SK-N-SH treated with all-trans-retinoic acid at 6 μM for 48 hours (cell line): ENCODE data around the gene KCNK3.
"Not testable (repeated sequence)": the region's sequence is repeated elsewhere in the genome, so short reads cannot be mapped to it uniquely, and the experiment has no call there.

ENCODE experiments used
- ATAC-seq: fragments of 200-7000 bp; cut with Tn5 transposase; 3 replicates; pipeline ENCODE4 v1.9.1; 2020; ENCODE audit warnings: mild to moderate bottlenecking, moderate library complexity
- ARNTL ChIP-seq: fragments of 450-650 bp; formaldehyde crosslinking; IDR thresholded peaks from 2 replicates; pipeline ENCODE4 v1.5.0; 2020; ENCODE audit warnings: low read depth, mild to moderate bottlenecking, moderate library complexity, borderline replicate concordance
- BACH2 ChIP-seq: fragments of 250-450 bp; sonication (Bioruptor Pico); IDR thresholded peaks from 2 replicates; pipeline ENCODE4 v1.9.0; 2021; ENCODE audit warnings: mild to moderate bottlenecking, borderline replicate concordance
- ESRRG ChIP-seq: fragments of 250-450 bp; sonication (Bioruptor Pico); IDR thresholded peaks from 2 replicates; pipeline ENCODE4 v1.6.1; 2021; ENCODE audit warnings: mild to moderate bottlenecking
- OSR1 ChIP-seq: fragments of 250-450 bp; sonication (Bioruptor Pico); IDR thresholded peaks from 2 replicates; pipeline ENCODE4 v1.8.0; 2022; ENCODE audit warnings: moderate library complexity, mild to moderate bottlenecking, inconsistent platforms
- PATZ1 ChIP-seq: fragments of 250-450 bp; sonication (Bioruptor Pico); IDR thresholded peaks from 2 replicates; pipeline ENCODE4 v1.8.0; 2020; ENCODE audit warnings: mild to moderate bottlenecking, moderate library complexity, borderline replicate concordance
- POU6F1 ChIP-seq: fragments of 250-450 bp; sonication (Bioruptor Pico); IDR thresholded peaks from 2 replicates; pipeline ENCODE4 v1.8.0; 2021; ENCODE audit warnings: low read depth, mild to moderate bottlenecking, moderate library complexity, borderline replicate concordance
- PPARA ChIP-seq: fragments of 250-450 bp; sonication (Bioruptor Pico); IDR thresholded peaks from 2 replicates; pipeline ENCODE4 v1.5.0; 2020; ENCODE audit warnings: mild to moderate bottlenecking, borderline replicate concordance
- SNAI2 ChIP-seq: fragments of 250-450 bp; sonication (Bioruptor Pico); IDR thresholded peaks from 2 replicates; pipeline ENCODE4 v1.5.0; 2020; ENCODE audit warnings: mild to moderate bottlenecking, moderate library complexity
- TCF4 ChIP-seq: fragments of 250-450 bp; sonication (Bioruptor Pico); IDR thresholded peaks from 2 replicates; pipeline ENCODE4 v1.8.0; 2021; ENCODE audit warnings: mild to moderate bottlenecking, moderate library complexity, borderline replicate concordance
- TOX ChIP-seq: fragments of 250-450 bp; sonication (Bioruptor Pico); IDR thresholded peaks from 2 replicates; pipeline ENCODE4 v1.8.0; 2021; ENCODE audit warnings: mild to moderate bottlenecking, moderate library complexity, borderline replicate concordance
- ZFP3 ChIP-seq: fragments of 250-450 bp; sonication (Bioruptor Pico); IDR thresholded peaks from 2 replicates; pipeline ENCODE4 v1.5.0; 2020; ENCODE audit warnings: mild to moderate bottlenecking, moderate library complexity
- ZFP30 ChIP-seq: fragments of 450-650 bp; formaldehyde crosslinking; IDR thresholded peaks from 2 replicates; pipeline ENCODE4 v1.5.0; 2022; ENCODE audit warnings: mild to moderate bottlenecking, moderate library complexity
- ZNF565 ChIP-seq: fragments of 450-650 bp; formaldehyde crosslinking; conservative IDR thresholded peaks from 2 replicates; pipeline ENCODE4 v1.5.0; 2020; ENCODE audit warnings: low read depth, mild to moderate bottlenecking, moderate library complexity
- ZNF70 ChIP-seq: fragments of 450-650 bp; formaldehyde crosslinking; IDR thresholded peaks from 2 replicates; pipeline ENCODE4 v1.5.0; 2020; ENCODE audit warnings: mild to moderate bottlenecking, moderate library complexity
- ZNF8 ChIP-seq: fragments of 450-650 bp; formaldehyde crosslinking; IDR thresholded peaks from 2 replicates; pipeline ENCODE4 v1.5.0; 2020; ENCODE audit warnings: mild to moderate bottlenecking, moderate library complexity

The KCNK3 gene

DNA sequence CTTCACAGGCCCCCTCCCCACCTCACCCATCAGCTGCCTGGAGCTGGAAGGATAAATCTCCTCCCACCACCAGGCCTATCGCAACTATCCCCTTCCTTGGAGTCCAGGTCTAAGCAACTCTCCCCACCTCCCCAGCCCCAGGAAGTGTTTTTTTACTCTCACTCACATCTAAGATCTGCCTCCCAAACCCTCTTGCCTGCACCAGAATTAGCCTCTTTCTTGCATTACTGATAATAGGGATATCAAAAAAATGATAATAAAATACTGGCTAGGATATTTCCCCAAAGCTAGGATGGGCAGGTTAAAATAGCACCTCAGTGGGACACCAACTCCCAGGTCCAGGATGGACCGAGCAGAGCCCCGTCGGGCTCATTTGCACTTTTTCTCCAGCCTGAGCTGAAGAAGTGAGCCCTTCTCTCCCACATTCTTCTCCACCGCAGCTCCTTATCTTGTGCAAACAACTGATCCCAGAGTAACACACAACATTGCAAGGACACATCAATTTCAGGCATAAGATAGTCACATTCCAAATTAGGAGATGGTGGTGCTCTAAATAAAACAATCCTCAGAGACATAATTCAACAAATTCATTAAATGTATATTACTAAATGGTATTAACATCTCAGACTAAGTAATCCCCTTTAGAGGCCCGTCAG is 33.7 kb upstream of the KCNK3 start (continued):
- no peak for TF ChIP-seq ZNF70 (CRISPR knock-in tag)

DNA sequence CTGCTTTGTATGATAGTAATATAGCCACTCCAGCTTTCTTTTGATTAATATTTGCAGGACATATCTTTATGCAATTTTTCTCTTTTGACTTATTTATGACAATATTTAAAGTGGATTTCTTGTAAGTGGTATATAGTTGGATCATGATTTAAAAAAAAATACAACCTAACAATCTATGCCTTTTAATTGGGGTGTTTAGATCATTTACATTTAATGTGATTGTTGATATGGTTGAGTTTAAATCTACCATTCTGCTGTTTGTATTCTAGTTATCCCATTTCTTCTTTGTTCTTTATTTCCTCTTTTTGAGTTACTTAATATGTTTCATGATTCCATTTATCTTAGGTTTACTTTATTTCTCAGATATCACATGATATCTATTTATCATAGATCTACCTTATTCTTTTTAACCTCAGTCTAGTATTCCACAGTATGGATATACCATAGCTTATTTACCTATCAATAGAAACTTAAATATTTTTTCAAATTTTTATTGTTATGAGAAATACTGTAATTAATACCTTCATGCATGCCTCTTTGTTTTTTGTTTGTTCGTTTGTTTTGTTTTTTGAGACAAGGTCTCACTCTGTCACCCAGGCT is 32.1 kb upstream of the KCNK3 start:
- no peak for TF ChIP-seq ARNTL
- TF ChIP-seq ZNF70 (CRISPR knock-in tag): no peak
- TF ChIP-seq POU6F1: no peak
- peak; percentile 57 for TF ChIP-seq ZNF8 (CRISPR knock-in tag)
- no peak for TF ChIP-seq SNAI2
- ATAC-seq: no peak

DNA sequence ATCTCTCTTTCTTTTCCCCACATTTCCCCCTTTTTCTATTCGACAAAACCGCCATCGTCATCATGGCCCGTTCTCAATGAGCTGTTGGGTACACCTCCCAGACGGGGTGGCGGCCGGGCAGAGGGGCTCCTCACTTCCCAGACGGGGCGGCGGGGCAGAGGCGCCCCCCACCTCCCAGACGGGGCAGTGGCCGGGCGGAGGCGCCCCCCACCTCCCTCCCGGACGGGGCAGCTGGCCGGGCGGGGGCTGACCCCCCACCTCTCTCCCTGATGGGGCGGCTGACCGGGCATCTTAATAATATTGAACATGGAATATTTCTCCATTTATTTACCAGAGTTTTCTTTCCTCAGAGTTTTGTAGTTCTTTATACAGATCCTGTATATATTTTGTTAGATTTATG is 27.2 kb upstream of the KCNK3 start:
- not testable (repeated sequence) for ATAC-seq

- TF ChIP-seq PPARA (no peak), TOX (no peak)
- ATAC-seq: no peak
These were observed 25.9 kb upstream of the KCNK3 start for GRCh38 chr2:26666671-26667070.

DNA sequence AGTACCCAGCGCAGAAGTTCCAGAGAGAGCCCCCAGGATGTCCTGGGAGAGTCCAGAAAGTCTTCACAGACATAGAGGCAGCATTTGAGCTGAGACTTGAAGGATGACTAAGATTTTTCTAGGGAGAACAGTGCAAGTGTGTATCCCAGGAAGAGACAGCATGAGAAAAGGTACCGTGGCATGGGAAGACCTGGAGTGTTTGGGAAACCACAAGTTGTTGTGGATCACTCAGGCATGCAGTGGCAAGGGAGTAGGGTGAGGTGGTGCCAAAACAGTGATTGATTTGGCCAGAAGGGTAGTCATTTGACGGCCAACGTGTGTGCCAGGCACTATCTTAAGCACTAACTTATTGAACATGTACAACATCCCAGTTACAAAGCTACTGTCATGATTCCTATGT is 24.5 kb upstream of the KCNK3 start:
- TF ChIP-seq BACH2: no peak
- no peak for TF ChIP-seq PATZ1 (CRISPR knock-in tag)
- TF ChIP-seq TCF4 (CRISPR knock-in tag): no peak
- no peak for TF ChIP-seq OSR1 (CRISPR knock-in tag)
- no peak for TF ChIP-seq POU6F1
- no peak for TF ChIP-seq TOX
- TF ChIP-seq PPARA: no peak
- TF ChIP-seq, all 23 proteins: peak for 0
- no peak for ATAC-seq

GRCh38 chr2:26668856-26669750 is 23.4 kb upstream of the KCNK3 start:
- ATAC-seq: no peak
- TF ChIP-seq ZFP30 (CRISPR knock-in tag) (no peak), ZNF70 (CRISPR knock-in tag) (no peak), ZFP3 (CRISPR knock-in tag) (no peak), ZNF565 (CRISPR knock-in tag) (no peak), OSR1 (CRISPR knock-in tag) (no peak)

GRCh38 chr2:26670171-26670570 is 22.4 kb upstream of the KCNK3 start:
- no peak for ATAC-seq
- TF ChIP-seq ZNF70 (CRISPR knock-in tag): no peak
- no peak for TF ChIP-seq ESRRG (CRISPR knock-in tag)
